ENCODE results near the gene SUSD2. TPM values are rescaled to one million over a fixed set of nuclear protein-coding genes. Genes with fewer than 3 reads are reported as not detected.
"Not testable (repeated sequence)": the region's sequence is repeated elsewhere in the genome, so short reads cannot be mapped to it uniquely, and the experiment has no call there.

SUSD2 gene
- polyA plus RNA-seq, 1 experiment, result 5.2 TPM

GRCh38 chr22:24205438-24206195, 24.3 kb downstream of the SUSD2 start:
- POLR2A ChIA-PET, result no interaction called here

GRCh38 chr22:24206460-24207263, 25.4 kb downstream of the SUSD2 start:
- CTCF ChIA-PET, result interaction anchor here (0.6 to 1.0 kb wide), 3 partner anchors 16 to 924 kb away, joined by 4 to 6 read pairs (median 4); no protein-coding TSS in a partner anchor
- POLR2A ChIA-PET; H3K36me3 ChIP-seq (ENCODE audit: control insufficient read depth, insufficient read depth, low read length); H3K27me3 ChIP-seq (ENCODE audit: control insufficient read depth, insufficient read depth, low read length); H3K4me3 ChIP-seq (ENCODE audit: low read depth, low read length); DNase-seq (ENCODE audit: low read depth): not testable (repeated sequence)

More at GRCh38 chr22:24205438-24206195, 24.3 kb downstream of the SUSD2 start:
- Histone ChIP-seq H3K36me3 (ENCODE audit: control insufficient read depth, insufficient read depth, low read length) (no peaks in the 10 kb centered on the region), H3K27me3 (ENCODE audit: control insufficient read depth, insufficient read depth, low read length) (no peaks in the 10 kb centered on the region), H3K4me3 (ENCODE audit: low read depth, low read length) (no peak overlapping the region)
- CTCF ChIA-PET, result interaction anchor here (1.0 to 1.2 kb wide), 3 partner anchors 14 to 147 kb away, joined by 3 to 5 read pairs (median 5); no protein-coding TSS in a partner anchor
- TF ChIP-seq CTCF (IDR thresholded peaks at IDR 0.05; ENCODE audit: insufficient read depth, low read depth, low read length), result no peak
- no peak for DNase-seq (ENCODE audit: low read depth)

GRCh38 chr22:24207264-24208011, 26.2 kb downstream of the SUSD2 start:
- no peak for DNase-seq (ENCODE audit: low read depth)

GRCh38 chr22:24208012-24208749, 26.9 kb downstream of the SUSD2 start:
- ChIA-PET POLR2A (interaction anchor here (0.6 kb wide), 1 partner anchor 10 kb away, joined by 15 read pairs; no protein-coding TSS in a partner anchor), CTCF (interaction anchor here (1.5 kb wide), 1 partner anchor 18 kb away, joined by 8 read pairs; no protein-coding TSS in a partner anchor)
- no peaks in the 10 kb centered on the region for H3K27me3 ChIP-seq (ENCODE audit: control insufficient read depth, insufficient read depth, low read length)
- H3K36me3 ChIP-seq (ENCODE audit: control insufficient read depth, insufficient read depth, low read length), result no peaks in the 10 kb centered on the region
- no peak overlapping the region for H3K4me3 ChIP-seq (ENCODE audit: low read depth, low read length)
- no peak for TF ChIP-seq CTCF (IDR thresholded peaks at IDR 0.05; ENCODE audit: insufficient read depth, low read depth, low read length)
- peak; percentile 95 for DNase-seq (ENCODE audit: low read depth)

More at GRCh38 chr22:24207264-24208011, 26.2 kb downstream of the SUSD2 start:
- ChIA-PET POLR2A (interaction anchor here (0.6 kb wide), 1 partner anchor 9 kb away, joined by 15 read pairs; no protein-coding TSS in a partner anchor), CTCF (interaction anchor here (1.0 to 1.5 kb wide), 2 partner anchors 17 to 18 kb away, joined by 6 to 8 read pairs; no protein-coding TSS in a partner anchor)
- no peaks in the 10 kb centered on the region for H3K36me3 ChIP-seq (ENCODE audit: control insufficient read depth, insufficient read depth, low read length)
- no peak overlapping the region for H3K4me3 ChIP-seq (ENCODE audit: low read depth, low read length)
- no peaks in the 10 kb centered on the region for H3K27me3 ChIP-seq (ENCODE audit: control insufficient read depth, insufficient read depth, low read length)
- TF ChIP-seq CTCF (IDR thresholded peaks at IDR 0.05; ENCODE audit: insufficient read depth, low read depth, low read length), result no peak

- Histone ChIP-seq H3K4me3 (ENCODE audit: low read depth, low read length) (no peak overlapping the region), H3K36me3 (ENCODE audit: control insufficient read depth, insufficient read depth, low read length) (no peaks in the 10 kb centered on the region), H3K27me3 (ENCODE audit: control insufficient read depth, insufficient read depth, low read length) (no peaks in the 10 kb centered on the region)
- CTCF ChIA-PET, result interaction anchor here (1.5 kb wide), 1 partner anchor 19 kb away, joined by 8 read pairs; no protein-coding TSS in a partner anchor
- POLR2A ChIA-PET, result no interaction called here
- no peak for TF ChIP-seq CTCF (IDR thresholded peaks at IDR 0.05; ENCODE audit: insufficient read depth, low read depth, low read length)
- no peak for DNase-seq (ENCODE audit: low read depth)
These were observed 27.7 kb downstream of the SUSD2 start for GRCh38 chr22:24209016-24209415.

Data from BJ (cell line).